SK-N-SH treated with all-trans-retinoic acid at 6 μM for 48 hours (cell line): ENCODE measurements around the gene ITGBL1.

Experiments used
- ATAC-seq: fragments of 200-7000 bp; cut with Tn5 transposase; 3 replicates; pipeline ENCODE4 v1.9.1; 2020; ENCODE audit warnings: mild to moderate bottlenecking, moderate library complexity
- ARNTL ChIP-seq: fragments of 450-650 bp; formaldehyde crosslinking; IDR thresholded peaks from 2 replicates; pipeline ENCODE4 v1.5.0; 2020; ENCODE audit warnings: low read depth, mild to moderate bottlenecking, moderate library complexity, borderline replicate concordance
- BACH2 ChIP-seq: fragments of 250-450 bp; sonication (Bioruptor Pico); IDR thresholded peaks from 2 replicates; pipeline ENCODE4 v1.9.0; 2021; ENCODE audit warnings: mild to moderate bottlenecking, borderline replicate concordance
- CREB5 ChIP-seq: fragments of 250-450 bp; sonication (Bioruptor Pico); IDR thresholded peaks from 2 replicates; pipeline ENCODE4 v1.5.1; 2020; ENCODE audit warnings: low read depth, mild to moderate bottlenecking, moderate library complexity
- CSDC2 ChIP-seq: fragments of 250-450 bp; sonication (Bioruptor Pico); IDR thresholded peaks from 2 replicates; pipeline ENCODE4 v1.5.0; 2020; ENCODE audit warnings: mild to moderate bottlenecking, moderate library complexity
- CSRNP3 ChIP-seq: fragments of 250-450 bp; sonication (Bioruptor Pico); IDR thresholded peaks from 2 replicates; pipeline ENCODE4 v1.5.1; 2021; ENCODE audit warnings: mild to moderate bottlenecking, moderate library complexity
- GLIS3 ChIP-seq: fragments of 250-450 bp; sonication (Bioruptor Pico); IDR thresholded peaks from 2 replicates; pipeline ENCODE4 v1.5.0; 2020; ENCODE audit warnings: mild to moderate bottlenecking, moderate library complexity
- ISL1 ChIP-seq: fragments of 250-450 bp; sonication (Bioruptor Pico); IDR thresholded peaks from 2 replicates; pipeline ENCODE4 v2.1.2; 2022; ENCODE audit warnings: mild to moderate bottlenecking, moderate library complexity
- POU6F1 ChIP-seq: fragments of 250-450 bp; sonication (Bioruptor Pico); IDR thresholded peaks from 2 replicates; pipeline ENCODE4 v1.8.0; 2021; ENCODE audit warnings: low read depth, mild to moderate bottlenecking, moderate library complexity, borderline replicate concordance
- RARB ChIP-seq: fragments of 250-450 bp; sonication (Bioruptor Pico); IDR thresholded peaks from 2 replicates; pipeline ENCODE4 v1.8.0; 2021; ENCODE audit warnings: mild to moderate bottlenecking, moderate library complexity
- SNAI2 ChIP-seq: fragments of 250-450 bp; sonication (Bioruptor Pico); IDR thresholded peaks from 2 replicates; pipeline ENCODE4 v1.5.0; 2020; ENCODE audit warnings: mild to moderate bottlenecking, moderate library complexity
- TCF4 ChIP-seq: fragments of 250-450 bp; sonication (Bioruptor Pico); IDR thresholded peaks from 2 replicates; pipeline ENCODE4 v1.8.0; 2021; ENCODE audit warnings: mild to moderate bottlenecking, moderate library complexity, borderline replicate concordance
- TSHZ2 ChIP-seq: fragments of 250-450 bp; sonication (Bioruptor Pico); IDR thresholded peaks from 2 replicates; pipeline ENCODE4 v1.5.0; 2020; ENCODE audit warnings: mild to moderate bottlenecking, moderate library complexity
- ZC3H10 ChIP-seq: fragments of 250-450 bp; sonication (Bioruptor Pico); IDR thresholded peaks from 2 replicates; pipeline ENCODE4 v1.5.1; 2021; ENCODE audit warnings: mild to moderate bottlenecking, moderate library complexity
- ZFP3 ChIP-seq: fragments of 250-450 bp; sonication (Bioruptor Pico); IDR thresholded peaks from 2 replicates; pipeline ENCODE4 v1.5.0; 2020; ENCODE audit warnings: mild to moderate bottlenecking, moderate library complexity
- ZFP30 ChIP-seq: fragments of 450-650 bp; formaldehyde crosslinking; IDR thresholded peaks from 2 replicates; pipeline ENCODE4 v1.5.0; 2022; ENCODE audit warnings: mild to moderate bottlenecking, moderate library complexity
- ZNF565 ChIP-seq: fragments of 450-650 bp; formaldehyde crosslinking; conservative IDR thresholded peaks from 2 replicates; pipeline ENCODE4 v1.5.0; 2020; ENCODE audit warnings: low read depth, mild to moderate bottlenecking, moderate library complexity
- ZNF70 ChIP-seq: fragments of 450-650 bp; formaldehyde crosslinking; IDR thresholded peaks from 2 replicates; pipeline ENCODE4 v1.5.0; 2020; ENCODE audit warnings: mild to moderate bottlenecking, moderate library complexity
- ZNF8 ChIP-seq: fragments of 450-650 bp; formaldehyde crosslinking; IDR thresholded peaks from 2 replicates; pipeline ENCODE4 v1.5.0; 2020; ENCODE audit warnings: mild to moderate bottlenecking, moderate library complexity

Gene ITGBL1

GRCh38 chr13:101522607-101523006, 70.1 kb downstream of the ITGBL1 start (continued):
- no peak for TF ChIP-seq TSHZ2 (CRISPR knock-in tag)
- no peak for TF ChIP-seq CSDC2 (CRISPR knock-in tag)
- no peak for TF ChIP-seq GLIS3 (CRISPR knock-in tag)
- no peak for TF ChIP-seq POU6F1 (CRISPR knock-in tag)
- TF ChIP-seq RARB (CRISPR knock-in tag) = no peak
- TF ChIP-seq ZC3H10 (CRISPR knock-in tag) = no peak
- no peak for TF ChIP-seq CSRNP3 (CRISPR knock-in tag)

GRCh38 chr13:101523154-101524131, 71.0 kb downstream of the ITGBL1 start:
- TF ChIP-seq GLIS3 (CRISPR knock-in tag) (no peak), ARNTL (CRISPR knock-in tag) (no peak), ZNF70 (no peak), ZFP3 (CRISPR knock-in tag) (no peak), SNAI2 (CRISPR knock-in tag) (no peak), ZFP30 (no peak), CSRNP3 (CRISPR knock-in tag) (no peak), CSDC2 (CRISPR knock-in tag) (no peak), ZNF8 (CRISPR knock-in tag) (no peak), ZNF565 (CRISPR knock-in tag) (no peak), CREB5 (CRISPR knock-in tag) (no peak), BACH2 (CRISPR knock-in tag) (no peak), TCF4 (CRISPR knock-in tag) (no peak)
- ATAC-seq = peak; percentile 69

- TF ChIP-seq CSRNP3 (CRISPR knock-in tag) (no peak), ISL1 (CRISPR knock-in tag) (no peak), RARB (CRISPR knock-in tag) (no peak), TSHZ2 (CRISPR knock-in tag) (no peak), ZNF8 (CRISPR knock-in tag) (no peak), POU6F1 (CRISPR knock-in tag) (no peak)
- no peak for ATAC-seq
These were observed 74.7 kb downstream of the ITGBL1 start for GRCh38 chr13:101527130-101527529.
